ENCODE measurements around the gene ADGRV1. TPM values are rescaled to one million over a fixed set of nuclear protein-coding genes. Genes with fewer than 3 reads are reported as not detected.
A peak's percentile ranks its signal among the peaks of the same experiment; 100 is the strongest.

Gene ADGRV1
- total RNA-seq, 1 experiment from 2014 or later: not detected

GRCh38 chr5:91159647-91160046 is 601.0 kb downstream of the ADGRV1 start:
- no peaks in the 10 kb centered on the region for H3K27me3 Mint-ChIP-seq (ENCODE audit: insufficient read depth, unreplicated experiment)
- peaks cover 19% of the 10 kb centered on the region for H3K4me1 Mint-ChIP-seq (ENCODE audit: insufficient read depth, unreplicated experiment)
- H3K36me3 Mint-ChIP-seq (ENCODE audit: insufficient read depth, unreplicated experiment): no peaks in the 10 kb centered on the region
- H3K4me3 Mint-ChIP-seq (ENCODE audit: unreplicated experiment): no peak overlapping the region
- ChIA-PET POLR2A (interaction anchor here (1.4 kb wide), 1 partner anchor 223 kb away, joined by 5 read pairs; the partner anchor contains the start of gene ARRDC3), CTCF (no interaction called here)
- H3K9me3 Mint-ChIP-seq (ENCODE audit: unreplicated experiment): no peaks in the 10 kb centered on the region
- TF ChIP-seq CTCF (IDR thresholded peaks at IDR 0.05; ENCODE audit: unreplicated experiment): no peak
- H3K27ac Mint-ChIP-seq (ENCODE audit: low read depth, unreplicated experiment): no peak overlapping the region
- intact Hi-C loops (cut with micrococcal nuclease): no loop called here
- DNase-seq (ENCODE audit: unreplicated experiment): no peak
- no TSS peak for BruUV-seq (replicated peaks)

- Mint-ChIP-seq H3K27me3 (ENCODE audit: insufficient read depth, unreplicated experiment) (no peaks in the 10 kb centered on the region), H3K4me1 (ENCODE audit: insufficient read depth, unreplicated experiment) (peaks cover 19% of the 10 kb centered on the region), H3K27ac (ENCODE audit: low read depth, unreplicated experiment) (no peak overlapping the region), H3K4me3 (ENCODE audit: unreplicated experiment) (no peak overlapping the region), H3K9me3 (ENCODE audit: unreplicated experiment) (no peaks in the 10 kb centered on the region), H3K36me3 (ENCODE audit: insufficient read depth, unreplicated experiment) (no peaks in the 10 kb centered on the region)
- ChIA-PET CTCF (interaction anchor here (0.6 to 1.5 kb wide), 3 partner anchors 25 to 299 kb away, joined by 3 to 4 read pairs (median 3); no protein-coding TSS in a partner anchor), POLR2A (interaction anchor here (1.4 kb wide), 1 partner anchor 222 kb away, joined by 5 read pairs; the partner anchor contains the start of gene ARRDC3)
- no peak for DNase-seq (ENCODE audit: unreplicated experiment)
- intact Hi-C loops (cut with micrococcal nuclease): no loop called here
- no peak for TF ChIP-seq CTCF (IDR thresholded peaks at IDR 0.05; ENCODE audit: unreplicated experiment)
- BruUV-seq (replicated peaks): no TSS peak
Observed at GRCh38 chr5:91160714-91161285, 602.2 kb downstream of the ADGRV1 start.

DNA sequence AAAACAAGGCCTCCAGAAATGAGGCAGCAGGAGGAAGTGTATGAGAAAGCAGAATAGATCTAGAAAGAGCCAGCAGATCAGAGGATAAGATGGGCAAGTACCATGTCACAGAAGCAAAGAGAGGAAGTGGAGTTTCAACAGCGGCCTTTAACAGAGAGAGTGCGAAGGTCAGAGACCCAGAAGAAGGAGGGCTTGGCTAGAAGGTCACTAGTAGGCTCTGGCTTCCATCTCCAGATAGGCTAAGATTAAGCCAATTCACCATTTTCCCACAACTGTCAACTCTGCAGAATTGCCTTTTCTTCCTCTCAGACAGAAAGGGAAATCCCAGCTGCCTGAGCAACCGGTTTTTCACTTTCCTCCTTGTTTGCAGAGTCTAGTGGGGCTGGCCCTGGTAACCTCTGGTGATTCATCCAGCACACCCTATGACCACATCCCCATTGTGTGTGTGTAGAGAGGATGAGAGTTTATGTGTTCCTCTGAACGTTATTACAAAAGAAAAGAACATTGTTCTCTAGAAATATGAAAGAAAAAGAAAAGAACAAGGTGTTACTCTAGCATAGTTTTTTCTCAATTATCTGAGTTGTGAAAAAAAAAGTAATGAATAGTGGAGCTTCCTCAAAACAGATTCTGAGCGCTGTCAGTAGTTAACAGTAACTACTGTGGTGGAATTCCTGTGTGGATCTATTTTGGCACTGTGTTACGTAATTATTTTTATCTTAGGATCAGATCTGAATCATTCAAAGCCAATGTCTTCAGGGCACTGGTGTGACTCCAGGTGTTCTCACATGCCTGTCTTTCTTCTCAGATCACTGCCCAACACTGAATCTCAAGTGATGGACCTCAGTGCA is 604.2 kb downstream of the ADGRV1 start:
- intact Hi-C loops (cut with micrococcal nuclease): loop anchor here (2.0 kb wide), 1 partner anchor 220 kb away; the partner anchor contains the start of gene ARRDC3
- Mint-ChIP-seq H3K36me3 (ENCODE audit: insufficient read depth, unreplicated experiment) (no peaks in the 10 kb centered on the region), H3K27ac (ENCODE audit: low read depth, unreplicated experiment) (peak overlapping the region; percentile 68), H3K27me3 (ENCODE audit: insufficient read depth, unreplicated experiment) (no peaks in the 10 kb centered on the region), H3K4me1 (ENCODE audit: insufficient read depth, unreplicated experiment) (peaks cover 19% of the 10 kb centered on the region), H3K4me3 (ENCODE audit: unreplicated experiment) (peak overlapping the region; percentile 10), H3K9me3 (ENCODE audit: unreplicated experiment) (no peaks in the 10 kb centered on the region)
- peak; percentile 96 for DNase-seq (ENCODE audit: unreplicated experiment)
- no peak for TF ChIP-seq CTCF (IDR thresholded peaks at IDR 0.05; ENCODE audit: unreplicated experiment)
- CTCF ChIA-PET: interaction anchor here (1.0 to 1.5 kb wide), 4 partner anchors 87 to 301 kb away, joined by 3 to 5 read pairs (median 4); no protein-coding TSS in a partner anchor
- POLR2A ChIA-PET: interaction anchor here (0.5 to 2.3 kb wide), 23 partner anchors 8 to 280 kb away, joined by 3 to 17 read pairs (median 4); partner anchors contain the start of gene ARRDC3
- BruUV-seq (replicated peaks): no TSS peak

DNA sequence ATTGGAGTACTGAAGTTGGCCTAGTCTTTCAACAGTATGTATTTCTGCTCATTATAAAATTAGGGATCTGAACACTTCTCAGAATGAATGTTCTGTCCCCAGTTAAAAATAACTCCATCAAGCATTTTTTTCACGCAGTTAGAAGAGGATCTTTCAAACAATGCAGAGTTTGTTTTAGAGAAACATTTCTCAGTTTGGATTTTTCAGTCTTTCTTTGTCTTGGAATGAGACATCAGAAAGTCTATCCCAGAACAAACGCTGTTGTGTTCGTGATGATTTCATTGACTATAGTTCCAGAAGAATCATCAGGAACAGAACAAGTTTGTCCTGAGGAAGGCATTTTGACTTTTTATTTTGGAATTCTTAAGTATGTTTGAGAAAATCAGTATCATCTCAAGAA is 605.8 kb downstream of the ADGRV1 start:
- H3K4me3 Mint-ChIP-seq (ENCODE audit: unreplicated experiment): no peak overlapping the region
- ChIA-PET POLR2A (interaction anchor here (0.6 to 2.3 kb wide), 5 partner anchors 12 to 219 kb away, joined by 3 to 17 read pairs (median 5); partner anchors contain the start of gene ARRDC3), CTCF (no interaction called here)
- no peaks in the 10 kb centered on the region for H3K9me3 Mint-ChIP-seq (ENCODE audit: unreplicated experiment)
- no peak for DNase-seq (ENCODE audit: unreplicated experiment)
- H3K4me1 Mint-ChIP-seq (ENCODE audit: insufficient read depth, unreplicated experiment): peaks cover 19% of the 10 kb centered on the region
- no peaks in the 10 kb centered on the region for H3K27me3 Mint-ChIP-seq (ENCODE audit: insufficient read depth, unreplicated experiment)
- intact Hi-C loops (cut with micrococcal nuclease): no loop called here
- H3K36me3 Mint-ChIP-seq (ENCODE audit: insufficient read depth, unreplicated experiment): no peaks in the 10 kb centered on the region
- no TSS peak for BruUV-seq (replicated peaks)
- TF ChIP-seq CTCF (IDR thresholded peaks at IDR 0.05; ENCODE audit: unreplicated experiment): no peak
- no peak overlapping the region for H3K27ac Mint-ChIP-seq (ENCODE audit: low read depth, unreplicated experiment)
